Measurements from ENCODE around the gene ZNF844.
A peak's percentile ranks its signal among the peaks of the same experiment; 100 is the strongest.

ZNF844 gene

GRCh38 chr19:12085074-12085818 lies 20.7 kb downstream of the ZNF844 start:
- no peak for DNase-seq
- H3K27me3 ChIP-seq = no peaks in the 10 kb centered on the region
- H3K36me3 ChIP-seq = no peaks in the 10 kb centered on the region
- H3K4me3 ChIP-seq (ENCODE audit: low read depth, low read length) = no peak overlapping the region
- H3K9me3 ChIP-seq = no peaks in the 10 kb centered on the region; the same call in none of the 2 replicates
- no peaks in the 10 kb centered on the region for H3K4me1 ChIP-seq
- TF ChIP-seq, protein P1, sequence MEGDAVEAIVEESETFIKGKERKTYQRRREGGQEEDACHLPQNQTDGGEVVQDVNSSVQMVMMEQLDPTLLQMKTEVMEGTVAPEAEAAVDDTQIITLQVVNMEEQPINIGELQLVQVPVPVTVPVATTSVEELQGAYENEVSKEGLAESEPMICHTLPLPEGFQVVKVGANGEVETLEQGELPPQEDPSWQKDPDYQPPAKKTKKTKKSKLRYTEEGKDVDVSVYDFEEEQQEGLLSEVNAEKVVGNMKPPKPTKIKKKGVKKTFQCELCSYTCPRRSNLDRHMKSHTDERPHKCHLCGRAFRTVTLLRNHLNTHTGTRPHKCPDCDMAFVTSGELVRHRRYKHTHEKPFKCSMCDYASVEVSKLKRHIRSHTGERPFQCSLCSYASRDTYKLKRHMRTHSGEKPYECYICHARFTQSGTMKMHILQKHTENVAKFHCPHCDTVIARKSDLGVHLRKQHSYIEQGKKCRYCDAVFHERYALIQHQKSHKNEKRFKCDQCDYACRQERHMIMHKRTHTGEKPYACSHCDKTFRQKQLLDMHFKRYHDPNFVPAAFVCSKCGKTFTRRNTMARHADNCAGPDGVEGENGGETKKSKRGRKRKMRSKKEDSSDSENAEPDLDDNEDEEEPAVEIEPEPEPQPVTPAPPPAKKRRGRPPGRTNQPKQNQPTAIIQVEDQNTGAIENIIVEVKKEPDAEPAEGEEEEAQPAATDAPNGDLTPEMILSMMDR (IDR thresholded peaks at IDR 0.05; ENCODE audit: low read depth, low read length) = no peak

DNA sequence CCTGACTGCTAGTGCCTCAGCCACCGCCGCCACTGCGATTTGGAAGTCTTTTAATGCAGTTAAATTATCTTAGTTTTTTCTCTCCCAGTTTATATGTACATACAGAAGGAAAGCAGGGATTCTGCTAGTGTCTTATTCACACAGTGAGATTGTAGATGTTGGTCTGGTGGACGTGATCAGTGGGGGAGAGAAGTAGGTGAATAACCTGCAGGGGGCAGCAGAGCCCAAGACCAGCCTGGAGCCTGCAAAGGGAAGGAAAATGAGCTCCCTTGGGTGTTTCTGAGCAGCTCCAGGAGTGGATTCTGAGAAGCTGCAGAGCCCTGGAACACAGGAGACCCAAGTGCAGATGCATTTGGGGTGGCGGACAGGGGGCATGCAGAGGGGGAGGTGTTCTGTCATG lies 26.3 kb downstream of the ZNF844 start:
- no peaks in the 10 kb centered on the region for H3K4me1 ChIP-seq
- DNase-seq = peak; percentile 58
- peaks cover 4% of the 10 kb centered on the region; the same call in 1 of the 2 replicates for H3K36me3 ChIP-seq
- TF ChIP-seq, protein P1 (IDR thresholded peaks at IDR 0.05; ENCODE audit: low read depth, low read length) = peak; percentile 68
- H3K9me3 ChIP-seq = no peaks in the 10 kb centered on the region; the same call in 1 of the 2 replicates
- H3K27me3 ChIP-seq = no peaks in the 10 kb centered on the region
- no peak overlapping the region for H3K4me3 ChIP-seq (ENCODE audit: low read depth, low read length)

DNA sequence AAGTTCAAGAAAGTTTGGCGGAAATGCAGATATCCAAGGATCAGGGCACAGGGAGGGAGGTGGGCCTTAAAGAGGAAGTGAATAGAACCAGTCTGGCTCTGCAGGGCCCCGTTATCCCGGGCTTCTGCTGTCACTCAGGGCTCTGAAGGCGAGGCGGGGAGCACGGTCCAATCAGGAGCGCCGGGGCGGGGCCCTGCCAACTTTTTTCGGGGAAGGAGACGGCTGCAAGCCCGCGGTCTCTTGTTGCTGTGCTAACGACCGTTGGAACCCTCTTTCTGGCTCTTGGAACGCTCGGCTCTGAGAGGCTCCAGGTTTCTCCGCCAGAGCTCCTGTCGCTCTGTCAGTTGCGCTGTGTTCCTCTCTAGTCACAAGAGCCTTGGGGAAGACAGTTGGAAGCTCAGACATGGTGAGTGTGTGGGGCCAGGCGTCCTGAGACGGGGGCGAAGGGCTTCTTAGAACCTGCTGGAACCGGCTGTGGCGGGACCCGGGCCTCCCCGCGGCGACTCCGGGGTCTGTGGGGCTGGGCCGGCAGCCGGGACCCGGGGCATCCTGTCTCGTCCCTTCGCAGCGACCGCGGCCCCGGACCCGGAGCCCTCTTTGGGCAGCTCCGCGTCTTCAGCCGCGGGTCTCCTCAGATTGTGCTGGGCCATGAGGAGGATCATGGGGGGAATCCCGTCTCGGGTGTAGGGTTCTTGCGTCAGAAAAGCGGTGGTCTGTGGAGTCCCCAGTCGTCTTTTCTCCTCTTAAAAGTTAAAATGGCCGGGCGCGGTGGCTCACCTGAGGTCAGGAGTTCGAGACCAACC lies 27.7 kb downstream of the ZNF844 start:
- H3K36me3 ChIP-seq = peaks cover 4% of the 10 kb centered on the region; the same call in 1 of the 2 replicates
- peak; percentile 78 for DNase-seq
- H3K27me3 ChIP-seq = no peaks in the 10 kb centered on the region
- peak overlapping the region; percentile 67 for H3K4me3 ChIP-seq (ENCODE audit: low read depth, low read length)
- TF ChIP-seq, protein P1 (IDR thresholded peaks at IDR 0.05; ENCODE audit: low read depth, low read length) = no peak
- no peaks in the 10 kb centered on the region; the same call in 1 of the 2 replicates for H3K9me3 ChIP-seq
- H3K4me1 ChIP-seq = no peaks in the 10 kb centered on the region

- DNase-seq = no peak
- no peaks in the 10 kb centered on the region; the same call in 1 of the 2 replicates for H3K9me3 ChIP-seq
- no peaks in the 10 kb centered on the region for H3K4me1 ChIP-seq
- TF ChIP-seq, protein P1 (IDR thresholded peaks at IDR 0.05; ENCODE audit: low read depth, low read length) = no peak
- no peaks in the 10 kb centered on the region for H3K27me3 ChIP-seq
- peaks cover 4% of the 10 kb centered on the region; the same call in 1 of the 2 replicates for H3K36me3 ChIP-seq
- H3K4me3 ChIP-seq (ENCODE audit: low read depth, low read length) = peak overlapping the region; percentile 67
Observed at GRCh38 chr19:12092956-12093355, 28.4 kb downstream of the ZNF844 start.

DNA sequence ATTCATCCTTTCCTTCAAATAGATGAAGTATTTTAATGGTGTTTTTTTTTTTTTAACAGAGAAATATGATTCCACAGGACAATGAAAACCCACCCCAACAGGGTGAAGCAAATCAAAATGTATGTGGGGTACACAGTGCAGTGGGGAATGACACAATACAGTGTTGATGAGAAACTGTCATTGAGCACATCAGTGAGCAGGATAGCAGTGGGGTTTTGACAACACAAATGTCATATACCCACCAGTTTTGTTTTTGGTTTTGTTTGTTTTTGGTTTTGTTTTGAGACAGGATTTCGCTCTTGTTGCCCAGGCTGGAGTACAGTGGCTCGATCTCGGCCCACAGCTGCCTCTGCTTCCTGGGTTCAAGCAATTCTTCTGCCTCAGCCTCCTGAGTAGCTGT lies 29.2 kb downstream of the ZNF844 start:
- Histone ChIP-seq H3K4me1 (no peaks in the 10 kb centered on the region), H3K9me3 (no peaks in the 10 kb centered on the region; the same call in 1 of the 2 replicates), H3K36me3 (peaks cover 4% of the 10 kb centered on the region; the same call in 1 of the 2 replicates), H3K27me3 (no peaks in the 10 kb centered on the region), H3K4me3 (ENCODE audit: low read depth, low read length) (no peak overlapping the region)
- TF ChIP-seq, protein P1 (IDR thresholded peaks at IDR 0.05; ENCODE audit: low read depth, low read length) = no peak
- no peak for DNase-seq
